KMS-11 (cell line): ENCODE data around the gene FARS2.

ENCODE experiments used
- H2AFZ ChIP-seq: fragments of 200-600 bp; sonication (generic); 2 replicates; pipeline ENCODE4 v1.6.1; 2016; ENCODE audit warnings: antibody characterized with exemption, mixed run types, low read depth
- H3K27ac ChIP-seq: fragments of 200-600 bp; sonication (generic); 2 replicates; pipeline ENCODE4 v1.6.1; 2016; ENCODE audit warnings: mild to moderate bottlenecking, mixed run types
- H3K27me3 ChIP-seq: fragments of 200-600 bp; sonication (generic); 2 replicates; pipeline ENCODE4 v1.6.1; 2017; ENCODE audit warnings: mild to moderate bottlenecking, low read depth, mixed run types, moderate library complexity; ENCODE audit not compliant: insufficient read depth
- H3K36me3 ChIP-seq: fragments of 200-600 bp; sonication (generic); 2 replicates; pipeline ENCODE4 v1.6.1; 2017; ENCODE audit warnings: mild to moderate bottlenecking, mixed run types; ENCODE audit not compliant: insufficient read depth
- H3K4me1 ChIP-seq: fragments of 200-600 bp; sonication (generic); 2 replicates; pipeline ENCODE4 v1.6.1; 2016; ENCODE audit warnings: mild to moderate bottlenecking, low read depth, mixed run types; ENCODE audit not compliant: poor library complexity, severe bottlenecking
- H3K4me2 ChIP-seq: fragments of 200-600 bp; sonication (generic); 2 replicates; pipeline ENCODE4 v1.7.0; 2016; ENCODE audit warnings: mild to moderate bottlenecking, mixed run types
- H3K4me3 ChIP-seq: fragments of 200-600 bp; sonication (generic); IDR thresholded peaks from 2 replicates; pipeline ENCODE4 v1.6.1; 2017; ENCODE audit warnings: low read depth, low read length, mixed read lengths; ENCODE audit not compliant: insufficient read depth
- H3K79me2 ChIP-seq: fragments of 200-600 bp; sonication (generic); 2 replicates; pipeline ENCODE4 v1.6.1; 2016; ENCODE audit warnings: low read depth, mixed run types; ENCODE audit not compliant: insufficient read depth
- H3K9ac ChIP-seq: fragments of 200-600 bp; sonication (generic); 2 replicates; pipeline ENCODE4 v1.6.1; 2016; ENCODE audit warnings: mild to moderate bottlenecking, mixed run types
- H4K20me1 ChIP-seq: fragments of 200-600 bp; sonication (generic); 2 replicates; pipeline ENCODE4 v1.6.1; 2016; ENCODE audit warnings: mild to moderate bottlenecking, mixed run types; ENCODE audit not compliant: insufficient read depth
- CTCF ChIP-seq: fragments of 200-600 bp; sonication (generic); conservative IDR thresholded peaks from 2 replicates; pipeline ENCODE4 v1.6.1; 2017; ENCODE audit warnings: low read depth, mild to moderate bottlenecking, antibody characterized with exemption, low read length, moderate library complexity, mixed read lengths

The FARS2 gene

GRCh38 chr6:5724911-5725310 lies 463.6 kb downstream of the FARS2 start:
- Histone ChIP-seq H3K4me1 (peaks cover 12% of the 10 kb centered on the region), H3K79me2 (no peaks in the 10 kb centered on the region), H3K27ac (no peak overlapping the region), H3K4me2 (no peak overlapping the region), H2AFZ (no peak overlapping the region), H3K4me3 (no peak overlapping the region), H3K27me3 (peaks cover 9% of the 10 kb centered on the region; the same call in 1 of the 2 replicates), H3K9ac (no peak overlapping the region), H4K20me1 (no peaks in the 10 kb centered on the region), H3K36me3 (no peaks in the 10 kb centered on the region)
- no peak for TF ChIP-seq CTCF

- no peaks in the 10 kb centered on the region for H4K20me1 ChIP-seq
- no peak overlapping the region for H3K27ac ChIP-seq
- no peak overlapping the region; the same call in 1 of the 2 replicates for H3K4me2 ChIP-seq
- H3K4me1 ChIP-seq = peaks cover 12% of the 10 kb centered on the region
- TF ChIP-seq CTCF = no peak
- H3K9ac ChIP-seq = no peak overlapping the region
- no peak overlapping the region for H3K4me3 ChIP-seq
- H3K27me3 ChIP-seq = peaks cover 9% of the 10 kb centered on the region; the same call in 1 of the 2 replicates
- no peaks in the 10 kb centered on the region for H3K79me2 ChIP-seq
- H3K36me3 ChIP-seq = no peaks in the 10 kb centered on the region
- no peak overlapping the region for H2AFZ ChIP-seq
Observed at GRCh38 chr6:5726976-5727718, 465.8 kb downstream of the FARS2 start.

GRCh38 chr6:5728351-5729079 lies 467.2 kb downstream of the FARS2 start:
- H3K36me3 ChIP-seq = no peaks in the 10 kb centered on the region
- peaks cover 9% of the 10 kb centered on the region; the same call in 1 of the 2 replicates for H3K27me3 ChIP-seq
- H3K27ac ChIP-seq = no peak overlapping the region
- no peak overlapping the region for H3K9ac ChIP-seq
- no peak overlapping the region for H3K4me2 ChIP-seq
- no peak overlapping the region for H2AFZ ChIP-seq
- H3K4me1 ChIP-seq = peaks cover 12% of the 10 kb centered on the region
- no peak for TF ChIP-seq CTCF
- H3K79me2 ChIP-seq = no peaks in the 10 kb centered on the region
- no peak overlapping the region for H3K4me3 ChIP-seq
- no peaks in the 10 kb centered on the region for H4K20me1 ChIP-seq

GRCh38 chr6:5729080-5729434 lies 467.7 kb downstream of the FARS2 start:
- H2AFZ ChIP-seq = no peak overlapping the region
- peaks cover 9% of the 10 kb centered on the region; the same call in 1 of the 2 replicates for H3K27me3 ChIP-seq
- no peaks in the 10 kb centered on the region for H3K36me3 ChIP-seq
- no peak for TF ChIP-seq CTCF
- H3K4me3 ChIP-seq = no peak overlapping the region
- H4K20me1 ChIP-seq = no peaks in the 10 kb centered on the region
- H3K4me1 ChIP-seq = peaks cover 12% of the 10 kb centered on the region
- no peak overlapping the region for H3K27ac ChIP-seq
- no peak overlapping the region for H3K4me2 ChIP-seq
- no peaks in the 10 kb centered on the region for H3K79me2 ChIP-seq
- no peak overlapping the region for H3K9ac ChIP-seq
